H1 (cell line): ENCODE measurements around the gene LIFR. TPM values are rescaled to one million over a fixed set of nuclear protein-coding genes. Genes with fewer than 3 reads are reported as not detected.

Experiments used
- CTCF ChIA-PET: fragments of 300-600 bp; sonication (Branson Sonifier 250); formaldehyde crosslinking; loops from one replicate; lab custom pipeline; 2021; ENCODE audit not compliant: partially characterized antibody; lab: Charles Lee
- POLR2A ChIA-PET: fragments of 300-600 bp; sonication (Branson Sonifier 250); formaldehyde crosslinking; loops from one replicate; lab custom pipeline; 2021; ENCODE audit warnings: inconsistent platforms; ENCODE audit not compliant: partially characterized antibody; lab: Charles Lee
- DNase-seq, 2 experiments: peaks; one replicate each; pipeline versions ENCODE4 v3.0.0 to v3.0.0-alpha.2; 2010 to 2022; ENCODE audit warnings: low spot score in 2 of 2, low read depth in 1 of 2, mixed read lengths in 1 of 2
- FAIRE-seq: peaks from 2 replicates; lab custom pipeline; 2011; peaks lifted over from hg19 to GRCh38; lab: Jason Lieb, UNC
- H2AFZ ChIP-seq: 2 replicates; pipeline ENCODE4 v1.8.1; 2012; ENCODE audit warnings: low read length, inconsistent platforms
- H2AK5ac ChIP-seq: 2 replicates; pipeline ENCODE4 v1.6.1; 2013; ENCODE audit warnings: low read depth, low read length
- H2BK120ac ChIP-seq: replicated peaks from 2 replicates; pipeline ENCODE3; 2013; ENCODE audit warnings: low read depth, low read length, inconsistent platforms
- H2BK12ac ChIP-seq: 2 replicates; pipeline ENCODE4 v1.6.1; 2013; ENCODE audit warnings: low read depth, low read length
- H2BK15ac ChIP-seq: 2 replicates; pipeline ENCODE4 v1.6.1; 2013; ENCODE audit warnings: low read length
- H2BK20ac ChIP-seq: 2 replicates; pipeline ENCODE4 v1.6.1; 2013; ENCODE audit warnings: low read length
- H2BK5ac ChIP-seq: 2 replicates; pipeline ENCODE4 v1.6.1; 2013; ENCODE audit warnings: low read depth, low read length
- H3K14ac ChIP-seq: 2 replicates; pipeline ENCODE4 v1.6.1; 2013; ENCODE audit warnings: inconsistent platforms; ENCODE audit not compliant: insufficient read length
- H3K18ac ChIP-seq: 2 replicates; pipeline ENCODE4 v1.6.1; 2013; ENCODE audit warnings: low read length; ENCODE audit errors: extremely low read depth
- H3K23ac ChIP-seq: 2 replicates; pipeline ENCODE4 v1.6.1; 2013; ENCODE audit warnings: inconsistent platforms; ENCODE audit not compliant: insufficient read length
- H3K23me2 ChIP-seq: 2 replicates; pipeline ENCODE4 v1.6.1; 2013; ENCODE audit warnings: low read depth, low read length
- H3K27ac ChIP-seq: 2 replicates; pipeline ENCODE4 v1.6.1; 2011; ENCODE audit warnings: low read depth, low read length, inconsistent platforms
- H3K27me3 ChIP-seq, 4 experiments: replicated peaks in 1 of 4; 1 replicate in 1 of 4; 2 replicates in 3 of 4; pipeline versions ENCODE4 v1.6.1 to v1.8.1; 2011 to 2013; ENCODE audit warnings: low read length in 3 of 4, mild to moderate bottlenecking in 3 of 4, inconsistent platforms in 2 of 4, mixed read lengths in 2 of 4, moderate library complexity in 1 of 4; ENCODE audit not compliant: control insufficient read depth in 3 of 4, insufficient read depth in 3 of 4; ENCODE audit errors: extremely low read depth in 1 of 4
- H3K36me3 ChIP-seq, 4 experiments: 2 replicates each; pipeline versions ENCODE4 v1.6.1 to v1.8.1; 2011 to 2013; ENCODE audit warnings: mild to moderate bottlenecking in 4 of 4, low read length in 3 of 4, moderate library complexity in 2 of 4, control low read depth in 1 of 4, inconsistent platforms in 1 of 4; ENCODE audit not compliant: insufficient read depth in 4 of 4, control insufficient read depth in 2 of 4
- H3K4ac ChIP-seq: replicated peaks from 2 replicates; pipeline ENCODE3; 2013; ENCODE audit warnings: low read length, low read depth, mixed read lengths, inconsistent platforms; ENCODE audit not compliant: insufficient read length
- H3K4me1 ChIP-seq, 4 experiments: replicated peaks in 1 of 4; 1 replicate in 1 of 4; 2 replicates in 3 of 4; pipeline versions ENCODE4 v1.6.1 to v1.8.1; 2011 to 2013; ENCODE audit warnings: low read length in 3 of 4, inconsistent platforms in 2 of 4, mixed read lengths in 1 of 4; ENCODE audit not compliant: insufficient read depth in 4 of 4, control insufficient read depth in 3 of 4
- H3K4me2 ChIP-seq, 2 experiments: 2 replicates each; pipeline versions ENCODE4 v1.6.1 to v1.8.1; 2011 to 2013; ENCODE audit warnings: low read depth in 2 of 2, low read length in 2 of 2, control low read depth in 1 of 2, inconsistent platforms in 1 of 2, mild to moderate bottlenecking in 1 of 2; ENCODE audit not compliant: insufficient read depth in 1 of 2
- H3K4me3 ChIP-seq, 4 experiments: fragments of 200-600, 300-600 bp in 1 of 4; sonication (generic), shearing (Covaris generic), sonication (Bioruptor Twin) in 1 of 4; 2 replicates each; pipeline versions ENCODE4 v1.5.1 to v1.8.1; 2011 to 2016; ENCODE audit warnings: low read length in 4 of 4, low read depth in 3 of 4, control low read depth in 2 of 4, inconsistent platforms in 2 of 4, mild to moderate bottlenecking in 2 of 4, mixed read lengths in 1 of 4, moderate library complexity in 1 of 4; ENCODE audit not compliant: insufficient read depth in 2 of 4; ENCODE audit errors: extremely low read depth in 1 of 4
- H3K56ac ChIP-seq: replicated peaks from 2 replicates; pipeline ENCODE3; 2013; ENCODE audit warnings: low read depth, mild to moderate bottlenecking, mixed read lengths, low read length, inconsistent platforms; ENCODE audit not compliant: insufficient read length
- H3K79me1 ChIP-seq: 2 replicates; pipeline ENCODE4 v1.6.1; 2013; ENCODE audit warnings: low read depth, low read length, control low read depth
- H3K79me2 ChIP-seq, 2 experiments: 2 replicates each; pipeline versions ENCODE4 v1.6.1 to v1.8.1; 2012 to 2013; ENCODE audit warnings: low read length in 2 of 2, mild to moderate bottlenecking in 2 of 2, inconsistent platforms in 1 of 2; ENCODE audit not compliant: insufficient read depth in 2 of 2, control insufficient read depth in 1 of 2
- H3K9ac ChIP-seq, 4 experiments: replicated peaks in 1 of 4; 1 replicate in 1 of 4; 2 replicates in 3 of 4; pipeline versions ENCODE4 v1.6.1 to v1.8.1; 2011 to 2013; ENCODE audit warnings: low read depth in 3 of 4, low read length in 3 of 4, control low read depth in 2 of 4, mild to moderate bottlenecking in 2 of 4, moderate library complexity in 2 of 4, inconsistent platforms in 1 of 4; ENCODE audit errors: extremely low read depth in 1 of 4
- H3K9me3 ChIP-seq, 2 experiments: 2 replicates each; pipeline versions ENCODE4 v1.6.1 to v1.8.1; 2012 to 2013; ENCODE audit warnings: mild to moderate bottlenecking in 2 of 2, moderate library complexity in 2 of 2, control low read depth in 1 of 2, inconsistent platforms in 1 of 2, low read depth in 1 of 2, low read length in 1 of 2, mixed read lengths in 1 of 2; ENCODE audit not compliant: insufficient read depth in 2 of 2
- H4K20me1 ChIP-seq, 2 experiments: replicated peaks in 1 of 2; 2 replicates each; pipeline versions ENCODE3 to v1.8.1; 2011 to 2013; ENCODE audit warnings: inconsistent platforms in 2 of 2, low read length in 2 of 2, mild to moderate bottlenecking in 1 of 2; ENCODE audit not compliant: insufficient read depth in 2 of 2, control insufficient read depth in 1 of 2
- H4K5ac ChIP-seq: 2 replicates; pipeline ENCODE4 v1.6.1; 2013; ENCODE audit warnings: low read length, low read depth, mixed read lengths, inconsistent platforms; ENCODE audit not compliant: insufficient read length
- H4K8ac ChIP-seq: 2 replicates; pipeline ENCODE4 v1.8.0; 2013; ENCODE audit warnings: mild to moderate bottlenecking, moderate library complexity, low read length, inconsistent platforms; ENCODE audit not compliant: insufficient read depth; ENCODE audit errors: extremely low read depth
- H4K91ac ChIP-seq: replicated peaks from 2 replicates; pipeline ENCODE3; 2013; ENCODE audit warnings: low read length, mixed read lengths, inconsistent platforms; ENCODE audit not compliant: insufficient read length
- HDAC2 ChIP-seq, 2 experiments: fragments of 300-600 bp in 1 of 2; sonication (generic) in 1 of 2; IDR thresholded peaks; 2 replicates each; pipeline ENCODE4 v1.6.1; 2011 to 2012; ENCODE audit warnings: low read depth in 2 of 2, low read length in 2 of 2, mild to moderate bottlenecking in 2 of 2, moderate library complexity in 2 of 2, borderline replicate concordance in 1 of 2, inconsistent platforms in 1 of 2
- POU5F1 ChIP-seq: IDR thresholded peaks from 2 replicates; pipeline ENCODE4 v1.6.1; 2011; ENCODE audit warnings: low read depth, mild to moderate bottlenecking, low read length, moderate library complexity
- SIN3A ChIP-seq, 2 experiments: IDR thresholded peaks in 1 of 2; conservative IDR thresholded peaks in 1 of 2; 2 replicates each; pipeline ENCODE4 v1.6.1; 2011 to 2012; ENCODE audit warnings: low read length in 2 of 2, improper control_type of control experiment in 1 of 2, low read depth in 1 of 2, mild to moderate bottlenecking in 1 of 2
- WGBS, 2 experiments: shearing (Covaris generic) in 1 of 2; methylation state at CpG; one replicate each; pipeline versions ENCODE4 v1.1.6 to v1.1.7; 2013 to 2015; ENCODE audit warnings: low lambda C conversion rate in 2 of 2, mixed read lengths in 2 of 2, inconsistent platforms in 1 of 2, low coverage in 1 of 2, missing lambda C conversion rate in 1 of 2; ENCODE audit not compliant: insufficient replicate concordance in 2 of 2, insufficient coverage in 1 of 2, insufficient read length in 1 of 2; ENCODE audit errors: extremely low coverage in 1 of 2, missing lambda C conversion rate in 1 of 2; 5-methylcytosine and 5-hydroxymethylcytosine counted together
- polyA plus RNA-seq, 7 experiments: library from polyadenylated mRNA; depleted of rRNA in 3 of 7; stranded (reverse) in 5 of 7; unstranded in 2 of 7; fragments of >200 nt in 5 of 7; fragments of 200-250 nt in 2 of 7; gene quantifications; 1 replicate in 5 of 7; 2 replicates in 1 of 7; 4 replicates in 1 of 7; pipeline versions ENCODE4 v1.2.1 to v1.2.3, GENCODE V29; 2011 to 2013; ENCODE audit warnings: missing spikeins in 2 of 7, mixed read lengths in 2 of 7
- total RNA-seq: library from RNA; stranded (reverse); fragmentation: NEBNext Ultra II Directional; extraction: Animal tissue kit (Norgen Biotek cat#: 25700); gene quantifications from 2 replicates; pipeline ENCODE4 v1.2.1, GENCODE V29; 2021
- TF ChIP-seq, protein P1 (sequence below), 3 experiments: IDR thresholded peaks; 1 replicate in 2 of 3; 2 replicates in 1 of 3; pipeline versions ENCODE4 v1.5.1 to v1.6.1; 2011; ENCODE audit warnings: low read length in 3 of 3, mild to moderate bottlenecking in 3 of 3, inconsistent platforms in 2 of 3, low read depth in 1 of 3, moderate library complexity in 1 of 3; ENCODE audit not compliant: insufficient read depth in 1 of 3; ENCODE audit errors: control extremely low read depth in 1 of 3

The LIFR gene
- total and polyA plus RNA-seq, 2 of the 8 experiments (the other 6 are each of a cell fraction or from before 2014, with no cell fraction given) = 2.0 to 18.9 TPM

DNA sequence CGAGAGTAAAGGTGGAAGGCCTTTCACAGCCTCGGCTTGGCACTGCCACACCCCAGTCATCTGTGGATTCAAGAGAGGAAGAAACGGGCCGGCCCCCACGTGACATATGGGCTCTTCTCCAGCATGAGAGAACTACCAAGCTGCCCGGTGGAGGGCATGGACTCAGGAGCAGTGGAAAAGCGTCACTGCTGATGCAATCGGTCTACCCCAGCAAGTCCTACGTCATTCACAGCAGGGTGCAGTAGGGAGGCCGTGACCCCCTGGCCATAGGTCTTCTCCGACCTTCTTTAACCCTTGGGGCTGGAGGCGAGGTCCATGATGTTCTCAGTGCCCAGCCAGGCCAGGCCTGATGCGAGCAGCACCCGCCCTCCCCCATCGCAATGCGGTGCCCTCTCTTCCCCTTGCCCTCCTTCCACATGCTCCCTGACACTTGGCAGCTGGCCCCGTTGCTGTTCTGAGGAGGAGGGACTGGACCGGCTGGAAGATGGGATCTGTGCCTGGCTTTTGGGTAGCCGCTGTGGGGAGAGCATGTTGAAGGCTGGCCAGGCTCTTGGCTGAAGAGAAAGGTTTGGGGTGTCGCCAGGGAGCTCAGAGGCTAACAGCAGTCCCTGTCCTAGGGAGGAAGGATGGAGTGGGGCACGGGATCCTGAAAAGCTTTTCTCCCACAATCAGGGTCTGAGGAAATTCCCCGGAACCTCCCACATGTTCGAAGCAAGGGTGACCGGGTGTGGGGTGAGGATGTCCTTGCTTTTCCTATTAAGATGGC lies 89.8 kb downstream of the LIFR start:
- no peak overlapping the region for H3K27ac ChIP-seq
- TF ChIP-seq POU5F1 (no peak), SIN3A (conservative IDR thresholded peaks at IDR 0.05 in 1 of 2, IDR thresholded peaks at IDR 0.05 in 1 of 2; ENCODE audit: low read depth in 1 of 2, low read length in 2 of 2) (no peak), HDAC2 (IDR thresholded peaks at IDR 0.05; ENCODE audit: borderline replicate concordance in 1 of 2, low read depth in 2 of 2, low read length in 2 of 2) (no peak)
- TF ChIP-seq, protein P1, sequence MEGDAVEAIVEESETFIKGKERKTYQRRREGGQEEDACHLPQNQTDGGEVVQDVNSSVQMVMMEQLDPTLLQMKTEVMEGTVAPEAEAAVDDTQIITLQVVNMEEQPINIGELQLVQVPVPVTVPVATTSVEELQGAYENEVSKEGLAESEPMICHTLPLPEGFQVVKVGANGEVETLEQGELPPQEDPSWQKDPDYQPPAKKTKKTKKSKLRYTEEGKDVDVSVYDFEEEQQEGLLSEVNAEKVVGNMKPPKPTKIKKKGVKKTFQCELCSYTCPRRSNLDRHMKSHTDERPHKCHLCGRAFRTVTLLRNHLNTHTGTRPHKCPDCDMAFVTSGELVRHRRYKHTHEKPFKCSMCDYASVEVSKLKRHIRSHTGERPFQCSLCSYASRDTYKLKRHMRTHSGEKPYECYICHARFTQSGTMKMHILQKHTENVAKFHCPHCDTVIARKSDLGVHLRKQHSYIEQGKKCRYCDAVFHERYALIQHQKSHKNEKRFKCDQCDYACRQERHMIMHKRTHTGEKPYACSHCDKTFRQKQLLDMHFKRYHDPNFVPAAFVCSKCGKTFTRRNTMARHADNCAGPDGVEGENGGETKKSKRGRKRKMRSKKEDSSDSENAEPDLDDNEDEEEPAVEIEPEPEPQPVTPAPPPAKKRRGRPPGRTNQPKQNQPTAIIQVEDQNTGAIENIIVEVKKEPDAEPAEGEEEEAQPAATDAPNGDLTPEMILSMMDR (IDR thresholded peaks at IDR 0.05; ENCODE audit: control extremely low read depth in 1 of 3, insufficient read depth in 1 of 3, low read depth in 1 of 3, low read length in 3 of 3) = no peak

More for the DNA sequence above, 89.8 kb downstream of the LIFR start:
- no peak overlapping the region for H3K4ac ChIP-seq
- H3K9me3 ChIP-seq = no peaks in the 10 kb centered on the region
- no peaks in the 10 kb centered on the region for H3K36me3 ChIP-seq
- H3K56ac ChIP-seq = no peak overlapping the region
- H3K79me2 ChIP-seq = no peaks in the 10 kb centered on the region
- no peak overlapping the region for H3K14ac ChIP-seq
- peaks cover 0 to 12% (median 2%) of the 10 kb centered on the region in 4 experiments; a peak in 3 of 7 replicates for H3K4me1 ChIP-seq
- no peaks in the 10 kb centered on the region for H3K23me2 ChIP-seq
- no peak overlapping the region for H3K23ac ChIP-seq
- no peak overlapping the region for H3K4me2 ChIP-seq
- H4K20me1 ChIP-seq = no peaks in the 10 kb centered on the region
- no peak overlapping the region for H4K8ac ChIP-seq
- peak overlapping the region; percentile 6 for H4K91ac ChIP-seq
- no peak overlapping the region for H2AK5ac ChIP-seq
- ChIA-PET CTCF (interaction anchor here (0.6 to 2.0 kb wide), 4 partner anchors 21 to 100 kb away, joined by 3 to 8 read pairs (median 4); no protein-coding TSS in a partner anchor), POLR2A (no interaction called here)
- WGBS, 2 experiments = 87% methylated on average over 19 of the region's 24 CpGs; no CpG with 5 or more reads in 1 of the 2 experiments
- no peak overlapping the region for H2BK120ac ChIP-seq
- peak overlapping the region; percentile 8; the same call in 1 of the 2 replicates for H2BK15ac ChIP-seq
- peak overlapping the region; percentile 57; the same call in 1 of the 2 replicates for H2BK5ac ChIP-seq
- H3K4me3 ChIP-seq = no peak overlapping the region
- 0 out of 2 replicates have a peak overlapping the region, but pooled peaks have one; percentile 44 for H2AFZ ChIP-seq
- H3K27me3 ChIP-seq = no peaks in the 10 kb centered on the region
- H3K79me1 ChIP-seq = no peaks in the 10 kb centered on the region
- 0 out of 2 replicates have a peak overlapping the region, but pooled peaks have one; percentile 18 for H2BK20ac ChIP-seq
- H3K9ac ChIP-seq = no peak overlapping the region
- no peak overlapping the region for H3K18ac ChIP-seq
- H2BK12ac ChIP-seq = peak overlapping the region; percentile 14; the same call in 1 of the 2 replicates
- FAIRE-seq = no peak
- no peak for DNase-seq
- H4K5ac ChIP-seq = no peak overlapping the region
